GM18520 (cell line): ENCODE data around the gene ALDH3B2.
"Not testable (repeated sequence)": the region's sequence is repeated elsewhere in the genome, so short reads cannot be mapped to it uniquely, and the experiment has no call there.

Source experiments
- ATAC-seq: cut with Tn5 transposase; IDR thresholded peaks from one replicate; pipeline ENCODE4 v1.9.1; 2021; ENCODE audit not compliant: unreplicated experiment

The ALDH3B2 gene

DNA sequence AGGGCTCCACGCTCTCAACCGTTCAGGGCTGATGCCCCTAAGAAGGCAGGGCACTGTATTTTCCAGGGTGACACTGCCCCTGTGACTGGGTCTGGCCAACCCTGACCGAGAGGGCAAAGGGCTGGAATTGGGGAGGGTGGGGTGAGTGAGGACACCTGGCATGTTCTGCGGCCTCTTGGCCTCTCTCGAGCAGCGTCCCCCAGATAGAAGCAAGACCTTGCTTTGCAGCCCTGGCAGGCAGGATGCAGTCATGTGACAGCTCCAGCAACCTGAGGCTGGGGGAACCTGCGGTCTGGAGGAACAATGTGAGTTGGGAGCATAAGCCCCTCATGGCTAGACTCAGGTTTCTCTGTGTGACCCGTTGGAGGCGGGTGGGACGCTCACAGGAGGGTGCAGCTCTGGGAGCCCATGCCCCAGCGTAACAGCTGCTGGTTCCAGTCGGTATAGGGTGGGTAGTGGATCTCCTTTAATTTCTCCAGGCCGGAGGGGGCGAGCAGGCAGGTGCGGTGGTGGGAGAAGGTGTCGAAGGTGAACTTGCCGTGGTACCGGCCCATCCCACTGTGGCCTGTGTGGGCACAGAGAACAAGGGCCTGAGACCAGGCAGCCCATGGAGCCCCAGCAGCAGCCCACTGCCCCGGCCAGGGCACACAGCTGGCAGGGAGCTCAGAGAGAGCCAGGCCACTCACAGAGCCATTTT, 11.4 kb downstream of the ALDH3B2 start:
- ATAC-seq: no peak

DNA sequence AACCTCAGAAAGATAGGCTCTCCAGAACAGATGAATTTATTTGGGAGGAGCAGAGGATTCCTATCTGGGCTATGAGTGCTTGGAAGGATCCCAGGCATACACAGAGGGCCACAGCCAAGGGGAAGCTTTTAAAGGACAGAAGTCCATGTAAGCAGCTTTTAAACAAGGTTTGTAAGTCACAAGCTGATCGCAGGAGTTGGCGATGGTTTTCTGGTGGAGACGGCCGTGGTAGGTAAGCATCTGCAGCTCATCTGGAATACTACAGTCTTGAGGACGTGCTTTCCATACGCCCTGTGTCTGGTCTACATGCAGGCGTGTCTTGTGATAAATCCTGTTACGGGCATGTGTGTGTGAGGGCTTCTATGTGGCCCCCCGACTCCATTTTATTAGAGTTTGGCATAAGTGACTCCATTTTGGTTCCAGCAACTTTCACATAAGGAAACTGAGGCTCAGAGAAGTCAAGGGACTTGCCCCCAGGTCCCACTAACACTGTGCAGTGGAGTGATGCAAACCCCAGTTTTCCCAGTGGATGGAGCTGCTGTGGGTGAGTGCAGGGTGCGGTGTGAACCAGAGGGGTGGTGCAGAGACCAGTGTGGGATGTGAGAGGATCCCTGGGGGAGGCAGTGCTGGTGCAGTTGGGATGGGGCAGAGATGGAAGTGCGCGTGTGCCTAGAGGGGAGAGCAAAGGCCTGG, 12.1 kb downstream of the ALDH3B2 start:
- no peak for ATAC-seq

DNA sequence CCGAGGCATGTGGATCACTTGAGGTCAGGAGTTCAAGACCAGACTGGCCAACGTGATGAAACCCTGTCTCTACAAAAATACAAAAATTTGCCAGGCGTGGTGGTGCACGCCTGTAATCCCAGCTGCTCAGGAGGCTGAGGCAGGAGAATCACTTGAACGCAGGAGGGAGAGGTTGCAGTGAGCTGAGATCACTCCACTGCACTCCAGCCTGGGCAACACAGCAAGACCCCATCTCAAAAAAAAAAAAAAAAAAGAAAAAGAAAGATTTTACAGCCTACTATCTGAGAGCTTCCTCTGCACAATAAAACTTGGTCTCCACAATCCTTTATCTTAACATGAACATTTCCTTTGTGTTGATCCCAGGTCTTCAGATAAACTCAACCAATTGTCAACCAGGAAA, 13.7 kb downstream of the ALDH3B2 start:
- ATAC-seq: not testable (repeated sequence)

DNA sequence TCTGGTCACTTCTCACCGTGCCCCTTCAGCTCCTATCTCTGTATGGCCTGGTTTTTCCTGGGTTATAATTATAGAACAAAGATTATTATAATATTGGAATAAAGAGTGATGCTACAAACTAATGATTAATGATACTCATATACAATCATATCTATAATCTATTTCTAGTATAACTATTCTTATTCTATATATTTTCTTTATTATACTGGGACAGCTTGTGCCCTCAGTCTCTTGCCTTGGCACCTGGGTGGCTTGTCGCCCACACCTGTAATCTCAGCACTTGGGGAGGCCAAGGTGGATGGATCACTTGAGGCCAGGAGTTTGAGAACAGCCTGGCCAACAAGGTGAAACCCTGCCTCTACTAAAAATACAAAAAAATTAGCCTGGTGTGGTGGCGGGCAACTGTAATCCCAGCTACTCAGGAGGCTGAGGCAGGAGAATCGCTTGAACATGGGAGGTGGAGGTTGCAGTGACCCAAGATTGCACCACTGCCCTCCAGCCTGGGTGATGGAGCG, 14.7 kb downstream of the ALDH3B2 start:
- ATAC-seq: not testable (repeated sequence)

DNA sequence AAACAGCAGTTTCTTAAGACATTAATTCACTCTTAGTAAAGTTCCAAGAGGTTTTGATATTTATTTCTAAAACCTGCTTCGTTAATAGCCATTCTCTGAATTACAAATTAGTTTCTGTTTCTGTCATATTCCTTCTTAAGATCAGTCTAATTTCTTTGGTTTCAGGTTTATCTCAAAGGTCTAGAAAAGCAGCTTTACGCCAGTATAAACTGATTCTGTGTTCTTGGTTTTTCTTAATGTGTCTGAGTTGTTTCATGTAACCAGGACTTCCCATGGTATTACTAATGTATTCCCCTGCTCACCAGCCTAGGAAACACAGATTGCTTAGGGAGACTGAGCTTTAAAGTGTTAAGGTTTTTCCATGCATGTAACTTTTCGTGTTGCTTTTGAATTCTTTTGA, 17.1 kb downstream of the ALDH3B2 start:
- ATAC-seq: no peak

DNA sequence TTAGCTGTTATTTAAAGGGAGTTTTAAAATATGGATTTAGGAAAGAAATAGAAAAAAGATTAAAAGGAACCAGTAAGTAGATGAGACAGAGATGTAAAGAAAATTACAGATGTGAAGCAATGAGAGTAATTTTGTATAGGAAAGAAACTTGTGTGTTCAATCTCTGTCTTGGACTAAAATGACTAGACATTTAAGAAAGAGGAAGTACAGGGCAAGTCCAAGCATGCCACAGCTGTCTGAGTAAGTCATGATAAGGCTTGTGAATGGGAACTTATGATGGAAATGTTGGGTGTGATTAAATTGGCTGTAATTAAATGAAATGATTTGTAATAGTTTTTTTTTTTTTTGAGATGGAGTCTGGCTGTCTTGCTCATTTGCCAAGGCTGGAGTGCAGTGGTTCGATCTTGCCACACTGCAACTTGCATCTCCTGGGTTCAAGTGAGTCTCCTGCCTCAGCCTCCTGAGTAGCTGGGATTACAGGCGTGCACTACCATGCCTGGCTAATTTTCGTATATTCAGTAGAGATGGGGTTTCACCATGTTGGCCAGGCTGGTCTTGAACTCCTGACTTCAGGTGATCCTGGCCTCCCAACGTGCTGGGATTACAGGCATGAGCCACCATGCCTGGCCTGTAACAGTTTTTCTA, 18.0 kb downstream of the ALDH3B2 start:
- ATAC-seq: no peak

DNA sequence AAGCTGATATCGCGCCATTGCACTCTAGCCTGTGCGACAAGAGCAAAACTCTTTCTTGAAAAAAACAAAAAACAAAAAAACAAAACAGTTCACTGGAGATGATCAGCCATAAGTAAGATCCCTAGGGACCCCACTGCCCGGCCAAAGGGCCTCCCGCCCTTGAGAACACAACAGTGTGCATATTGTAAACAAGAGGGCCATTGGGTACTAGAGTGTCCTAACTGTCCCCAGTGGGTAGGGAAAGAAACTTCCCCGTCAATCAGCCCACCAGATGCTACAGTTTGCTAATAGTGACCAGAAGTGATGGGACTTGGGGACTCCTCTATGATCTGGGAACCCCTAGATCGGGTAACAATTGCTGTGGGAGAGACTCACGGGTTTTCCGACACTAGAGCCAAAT, 20.2 kb downstream of the ALDH3B2 start:
- no peak for ATAC-seq

DNA sequence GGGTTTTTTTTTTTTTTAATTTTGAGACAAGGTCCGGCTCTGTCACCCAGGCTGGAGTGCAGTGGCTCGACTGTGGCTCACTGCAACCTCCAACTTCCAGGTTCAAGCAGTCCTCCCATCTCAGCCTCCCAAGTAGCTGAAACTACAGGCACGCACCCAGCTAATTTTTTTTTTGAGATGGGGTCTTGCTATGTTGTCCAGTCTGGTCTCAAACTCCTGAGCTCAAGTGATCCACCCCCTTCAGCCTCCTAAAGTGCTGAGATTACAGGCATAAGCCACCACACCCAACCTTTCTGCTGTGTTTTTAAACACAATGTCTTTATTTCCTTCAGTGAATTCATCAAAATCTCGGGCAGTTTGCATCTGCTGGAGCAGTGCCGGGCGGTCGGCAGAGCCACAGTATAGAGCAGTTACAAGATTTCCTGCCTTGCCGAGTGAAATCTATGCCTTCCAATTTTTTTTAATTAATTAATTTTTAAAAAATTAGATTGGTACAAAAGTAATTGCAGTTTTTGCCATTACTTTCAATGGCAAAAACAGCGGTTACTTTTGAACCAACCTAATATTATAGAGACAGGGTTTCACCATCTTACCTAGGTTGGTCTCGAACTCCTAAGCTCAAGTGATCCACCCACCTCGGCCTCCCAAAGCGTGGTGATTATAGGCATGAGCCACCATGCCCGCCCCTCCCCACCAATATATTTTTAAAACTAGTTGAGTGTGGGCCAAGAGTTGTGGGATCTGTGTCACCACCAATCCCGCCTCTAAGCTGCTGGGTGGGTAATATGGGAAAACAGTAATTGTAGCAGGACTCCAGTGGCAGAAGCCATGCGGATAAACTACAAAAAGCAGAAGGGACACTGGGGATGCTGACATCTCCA, 21.2 kb downstream of the ALDH3B2 start:
- ATAC-seq: no peak

DNA sequence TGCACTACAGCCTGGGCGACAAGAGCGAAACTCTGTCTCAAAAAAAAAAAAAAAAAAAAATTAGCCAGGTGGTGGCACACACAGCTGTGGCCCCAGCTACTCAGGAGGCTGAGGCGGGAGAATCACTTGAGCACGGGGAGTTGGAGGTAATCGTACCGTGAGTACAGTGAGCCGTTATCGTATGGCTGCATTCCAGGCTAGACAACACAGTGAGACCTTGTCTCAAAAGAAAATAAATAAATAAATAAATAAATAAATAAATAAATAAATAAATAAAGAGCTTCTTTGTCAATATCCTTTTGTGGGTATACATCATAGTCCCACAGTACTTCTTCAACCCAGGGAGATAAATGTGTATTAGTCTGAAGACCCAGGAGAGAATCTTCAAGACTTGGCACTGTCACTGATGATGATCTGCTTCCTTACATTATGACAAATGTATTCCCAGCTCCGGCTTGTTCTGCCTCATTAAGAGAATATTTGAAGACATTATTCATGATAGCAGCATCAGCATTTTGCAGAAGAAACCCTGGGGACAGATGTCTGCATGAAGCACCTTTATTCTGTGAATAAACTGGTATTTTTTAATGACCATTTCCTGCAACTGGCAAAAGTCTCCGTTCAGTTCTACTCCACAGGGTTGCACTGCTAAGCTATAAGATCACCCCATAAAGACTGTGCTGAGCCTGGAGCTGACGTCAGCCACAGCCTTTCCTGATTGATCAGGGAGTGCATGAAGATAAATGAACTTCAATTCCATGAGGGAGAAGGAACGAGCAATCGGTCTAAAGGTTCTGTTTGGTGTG, 22.2 kb downstream of the ALDH3B2 start:
- no peak for ATAC-seq

DNA sequence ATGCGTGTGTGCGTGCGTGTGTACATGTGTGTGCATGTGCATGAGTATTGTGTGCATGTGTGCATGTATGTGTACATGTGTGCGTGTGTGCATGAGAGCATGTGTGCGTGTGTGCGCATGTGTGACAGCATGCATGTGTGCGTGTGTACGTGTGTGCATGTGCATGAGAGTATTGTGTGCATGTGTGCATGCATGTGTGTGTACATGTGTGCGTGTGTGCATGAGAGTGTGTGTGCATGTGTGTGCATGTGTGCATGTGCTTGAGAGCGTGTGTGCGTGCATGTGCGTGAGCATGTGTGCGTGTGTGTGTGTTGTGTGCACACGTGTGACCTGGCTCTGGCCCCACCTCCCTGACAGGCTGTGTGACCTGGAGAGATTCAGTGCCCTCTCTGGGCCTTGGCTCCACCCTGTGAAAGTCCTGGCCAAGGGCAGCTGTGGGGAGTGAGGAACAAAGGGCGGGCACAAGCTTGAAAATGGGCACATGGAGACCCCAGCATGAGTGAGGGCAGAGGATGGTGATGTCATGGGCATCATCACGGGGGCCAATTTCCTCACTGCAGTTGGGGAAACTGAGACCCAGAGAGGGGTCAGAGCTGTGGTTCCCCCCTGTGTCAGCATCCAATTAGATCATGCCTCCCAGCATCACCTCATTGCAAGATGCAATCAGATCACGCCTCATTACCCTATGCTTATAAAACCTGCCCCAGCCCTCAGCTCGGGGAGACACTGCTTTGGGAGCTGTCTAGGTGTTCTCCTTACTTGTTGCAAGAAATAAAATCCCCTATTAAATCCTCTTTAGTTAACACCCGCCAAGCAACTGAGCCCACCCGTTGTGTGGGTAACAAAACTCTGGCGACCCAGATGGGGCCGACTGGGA, 24.6 kb downstream of the ALDH3B2 start:
- ATAC-seq: no peak

DNA sequence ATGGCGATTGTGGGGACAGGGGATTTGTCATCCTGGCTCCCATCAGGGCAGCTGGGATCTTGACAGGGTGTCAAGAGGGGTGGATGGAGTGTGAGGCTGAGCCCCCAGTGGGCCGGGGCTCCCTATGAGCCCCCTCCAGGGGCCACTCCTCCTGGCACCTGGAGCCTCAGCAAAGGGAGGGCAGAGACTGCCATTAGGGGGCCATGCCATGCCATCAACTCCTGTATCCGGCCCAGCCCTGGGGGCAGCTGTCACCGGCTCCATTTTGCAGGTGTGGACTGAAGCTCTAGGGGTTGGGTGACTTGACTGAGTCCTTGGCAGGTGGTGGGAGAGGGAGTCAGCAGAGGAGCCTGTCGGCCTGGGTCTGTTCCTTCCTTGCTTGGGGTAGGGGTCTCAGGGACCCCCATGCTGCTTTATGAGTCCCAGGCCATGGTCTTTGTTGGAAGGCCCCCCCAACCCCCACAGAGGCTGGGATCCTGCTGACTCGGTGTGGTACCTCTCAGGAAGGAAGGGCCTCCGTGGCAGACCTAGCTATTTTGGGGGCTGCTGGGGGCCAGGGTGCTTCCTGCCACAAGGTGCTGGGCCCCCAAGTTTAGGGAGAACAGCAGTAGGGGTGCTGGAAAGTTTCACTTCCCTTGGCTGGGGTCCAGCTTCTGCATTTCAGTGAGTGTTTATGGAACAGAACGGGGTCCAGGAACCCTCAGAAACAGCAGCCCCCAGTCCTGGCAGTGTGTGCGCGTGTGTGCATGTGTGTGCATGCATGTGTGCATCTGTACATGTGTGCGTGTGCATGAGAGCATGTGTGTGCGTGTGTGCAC, 25.4 kb downstream of the ALDH3B2 start:
- no peak for ATAC-seq

DNA sequence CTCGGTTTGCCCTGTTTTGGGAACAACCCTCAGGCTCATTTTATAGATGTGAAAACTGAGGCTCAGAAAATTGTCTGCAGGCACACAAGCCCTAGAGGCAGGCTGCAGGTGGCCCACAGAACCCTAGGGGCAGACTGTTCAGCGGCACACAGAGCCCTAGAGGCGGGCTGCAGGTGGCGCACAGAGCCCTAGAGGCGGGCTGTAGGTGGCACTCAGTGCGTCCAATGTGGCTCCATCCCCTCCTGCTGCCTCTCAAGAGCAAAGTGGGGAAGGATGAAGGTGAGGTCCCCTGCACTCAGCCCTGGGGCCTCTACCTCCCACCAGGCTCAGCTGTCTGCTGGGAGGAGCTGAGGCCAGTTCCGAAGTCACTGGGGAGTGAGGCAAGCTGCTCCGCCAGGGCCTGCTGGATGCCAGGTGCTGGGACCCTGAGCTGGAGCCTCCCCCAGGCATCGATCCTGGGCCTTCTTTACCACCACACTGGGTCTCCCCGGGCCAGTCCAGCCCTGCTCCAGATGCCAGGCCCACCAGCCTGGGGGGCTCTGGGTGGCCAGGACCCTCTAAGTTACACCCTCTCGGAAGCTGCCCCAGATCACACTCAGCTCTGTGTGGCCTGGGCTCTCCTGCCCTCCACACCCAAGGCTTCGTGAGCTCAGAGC, 26.2 kb downstream of the ALDH3B2 start:
- peak; percentile 53 for ATAC-seq

DNA sequence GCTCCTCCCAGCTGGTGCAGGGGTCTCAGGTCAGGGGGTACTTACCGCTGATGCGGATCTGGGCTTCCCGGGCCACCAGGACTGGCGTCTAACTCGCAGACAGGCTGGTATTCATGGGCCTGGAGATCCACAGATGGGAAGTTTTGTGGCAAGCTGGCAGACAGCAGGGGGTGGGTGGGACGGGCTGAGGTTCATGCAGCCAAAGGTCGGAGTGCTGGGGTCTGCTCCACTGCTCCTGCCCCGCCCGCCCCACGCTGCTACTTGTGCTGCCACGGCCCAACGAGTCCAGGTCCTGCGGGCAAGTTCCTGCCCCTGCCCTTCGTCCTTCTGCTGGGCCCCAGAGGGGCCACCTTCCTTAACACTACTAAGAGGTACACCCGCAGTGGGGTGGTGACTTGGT, 27.0 kb downstream of the ALDH3B2 start:
- no peak for ATAC-seq

DNA sequence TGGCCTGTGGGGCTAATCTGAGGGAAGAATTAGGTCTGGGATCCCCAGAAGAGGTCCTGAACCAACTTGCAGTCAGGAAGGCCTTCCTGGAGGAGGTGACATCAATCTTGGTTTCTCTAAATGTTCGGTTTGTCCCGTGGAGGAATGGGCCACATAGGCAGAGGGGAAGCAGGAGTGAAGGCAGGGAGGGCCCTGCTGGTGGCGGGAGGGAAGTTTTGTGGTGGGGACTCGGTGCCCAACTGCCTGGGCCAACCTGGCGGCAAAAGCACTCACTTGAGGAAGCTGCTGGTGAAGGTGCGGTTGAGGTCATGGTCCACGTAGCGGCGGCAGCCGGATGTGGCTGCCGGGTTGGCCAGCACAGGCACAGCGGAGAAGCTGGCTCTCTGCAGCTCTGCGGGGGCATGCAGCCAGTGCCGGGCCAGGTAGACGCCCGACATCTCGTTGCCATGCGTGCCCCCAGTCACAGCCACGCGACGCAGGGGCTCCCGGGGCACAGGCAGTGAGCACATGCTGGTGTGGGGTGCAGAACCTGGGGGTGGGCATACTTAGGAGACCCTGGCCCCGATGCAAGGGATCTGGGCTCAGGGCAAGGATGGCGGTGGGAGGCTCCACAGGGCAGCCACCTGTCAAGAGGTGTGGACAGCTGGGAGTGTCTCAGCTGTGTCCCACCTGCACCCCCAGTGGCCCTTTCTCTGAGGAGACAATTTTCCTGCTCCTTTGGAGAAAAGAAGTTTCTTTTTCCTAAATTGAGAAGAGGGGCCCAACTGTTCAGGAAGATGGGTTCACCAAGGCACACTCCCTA, 27.7 kb downstream of the ALDH3B2 start:
- no peak for ATAC-seq

DNA sequence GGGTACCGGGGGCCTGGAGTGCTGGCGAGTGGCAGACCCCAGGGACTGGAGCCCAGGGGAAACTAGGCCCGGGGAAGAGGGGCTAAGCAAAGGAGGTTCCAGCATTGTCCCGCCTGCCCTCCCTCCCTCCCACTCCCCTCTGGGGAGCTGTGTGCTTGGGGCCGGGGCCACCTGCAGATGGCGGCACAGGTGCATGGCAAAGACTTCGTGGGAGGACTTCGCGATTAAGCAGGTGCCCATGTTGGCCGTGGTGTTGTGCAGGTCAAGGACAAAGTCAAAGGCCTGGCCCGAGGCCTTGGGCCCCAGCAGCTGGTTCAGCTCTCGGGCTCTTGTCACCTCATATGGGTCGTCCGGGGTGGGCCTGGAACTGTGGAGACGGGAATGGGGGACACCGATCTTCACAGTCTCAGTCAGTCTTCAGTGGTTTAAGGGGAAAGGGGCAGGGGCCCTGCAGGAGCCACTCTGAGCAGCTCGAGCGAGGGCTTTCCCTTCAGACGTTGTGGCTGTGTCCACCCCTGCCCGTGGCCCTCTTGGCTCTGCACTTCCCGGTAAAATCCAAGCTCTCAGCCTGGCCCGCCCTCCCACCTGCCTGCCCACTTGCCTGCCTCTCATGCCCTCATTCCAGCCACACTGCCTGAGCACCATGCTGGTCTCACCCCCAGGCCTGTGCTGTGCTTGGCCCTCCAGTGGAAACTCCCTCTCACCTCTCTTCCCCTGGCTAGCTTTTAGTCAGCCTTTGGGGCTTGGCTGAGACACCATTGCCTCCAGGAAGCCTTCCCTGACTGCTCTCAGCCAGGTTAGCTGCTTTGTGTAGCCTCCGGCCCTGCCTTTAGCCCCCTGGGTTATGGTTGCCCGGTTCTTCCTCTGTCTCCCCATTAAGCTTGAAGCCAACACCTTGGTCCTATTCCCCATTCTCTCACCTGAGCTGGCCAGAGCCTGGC, 28.6 kb downstream of the ALDH3B2 start:
- no peak for ATAC-seq
